ENCODE data around the gene IGFL2.
"Not testable (repeated sequence)": the region's sequence is repeated elsewhere in the genome, so short reads cannot be mapped to it uniquely, and the experiment has no call there.

Gene IGFL2

DNA sequence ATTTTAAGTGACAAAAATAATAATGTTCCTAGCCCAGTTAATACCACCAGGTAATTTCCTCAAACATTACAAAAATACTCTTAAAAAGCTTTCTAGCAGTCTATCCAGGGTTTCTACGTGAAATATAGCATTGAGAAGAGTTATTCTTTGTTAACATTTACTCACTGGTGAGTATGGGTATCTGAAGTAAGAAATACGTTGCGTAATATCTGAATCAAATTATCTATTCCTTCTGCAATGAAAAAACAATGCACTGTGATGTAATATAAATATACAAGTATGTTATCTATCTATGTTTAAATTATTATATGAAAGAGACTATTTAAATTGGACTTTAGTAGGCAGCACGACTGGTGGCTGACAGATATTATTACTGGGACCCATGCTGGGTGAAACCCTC is 5.7 kb upstream of the IGFL2 start:
- DNase-seq (ENCODE audit: low read depth) = no peak

GRCh38 chr19:46144756-46145155 is 3.3 kb upstream of the IGFL2 start:
- no peak for DNase-seq (ENCODE audit: low read depth)

GRCh38 chr19:46147166-46147740 is 785 bp upstream of the IGFL2 start:
- no peak for DNase-seq (ENCODE audit: low read depth)

GRCh38 chr19:46150606-46151005 is 2.6 kb downstream of the IGFL2 start:
- no peak for DNase-seq (ENCODE audit: low read depth)

- DNase-seq (ENCODE audit: low read depth) = no peak
These were observed 7.2 kb downstream of the IGFL2 start for GRCh38 chr19:46155237-46155636.

GRCh38 chr19:46159418-46160232 is 11.6 kb downstream of the IGFL2 start:
- DNase-seq (ENCODE audit: low read depth) = no peak

- no peak for DNase-seq (ENCODE audit: low read depth)
These were observed 12.3 kb downstream of the IGFL2 start for GRCh38 chr19:46160233-46160775.

DNA sequence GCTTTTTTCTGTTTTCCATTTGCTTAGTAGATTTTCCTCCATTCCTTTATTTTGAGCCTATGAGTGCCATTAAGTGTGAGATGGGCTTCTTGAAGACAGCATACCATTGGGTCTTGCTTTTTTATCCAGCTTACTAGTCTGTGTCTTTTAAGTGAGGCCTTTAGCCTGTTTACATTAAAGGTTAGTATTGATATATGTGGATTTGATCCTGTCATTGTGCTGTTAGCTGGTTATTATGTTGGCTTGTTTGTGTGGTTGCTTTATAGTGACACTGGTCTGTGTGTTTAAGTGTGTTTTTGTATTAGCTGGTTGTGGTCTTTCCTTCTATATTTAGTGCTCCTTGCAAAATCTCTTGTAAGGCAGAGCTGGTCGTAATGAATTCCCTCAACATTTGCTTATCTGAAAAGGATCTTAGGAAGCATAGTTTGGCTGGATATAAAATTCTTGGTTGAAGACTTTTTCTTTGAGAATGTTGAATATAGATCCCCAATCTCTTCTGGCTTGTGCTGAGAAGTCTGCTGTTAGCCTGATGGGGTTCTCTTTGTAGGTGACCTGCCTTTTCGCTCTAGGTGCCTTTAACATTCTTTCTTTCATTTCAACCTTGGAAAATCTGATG is 13.7 kb downstream of the IGFL2 start:
- not testable (repeated sequence) for DNase-seq (ENCODE audit: low read depth)

DNA sequence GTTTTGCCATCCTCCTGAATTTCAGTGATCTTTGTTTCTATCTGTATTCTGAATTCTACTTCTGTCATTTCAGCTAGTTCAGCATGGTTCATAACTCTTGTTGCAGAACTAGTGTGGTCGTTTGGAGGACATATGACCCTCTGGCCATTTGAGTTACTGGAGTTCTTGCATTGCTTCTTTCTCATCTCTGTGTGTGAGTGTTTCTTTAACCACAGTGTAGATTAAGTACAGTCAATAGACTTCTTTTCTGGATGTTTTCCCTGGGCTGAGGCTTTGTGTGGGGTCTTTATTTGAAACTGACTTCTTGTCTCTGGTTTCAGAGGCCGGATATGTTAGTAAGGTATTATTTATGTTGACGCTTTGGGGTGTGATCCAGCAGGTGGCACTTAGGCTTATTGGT is 14.7 kb downstream of the IGFL2 start:
- no peak for DNase-seq (ENCODE audit: low read depth)

DNA sequence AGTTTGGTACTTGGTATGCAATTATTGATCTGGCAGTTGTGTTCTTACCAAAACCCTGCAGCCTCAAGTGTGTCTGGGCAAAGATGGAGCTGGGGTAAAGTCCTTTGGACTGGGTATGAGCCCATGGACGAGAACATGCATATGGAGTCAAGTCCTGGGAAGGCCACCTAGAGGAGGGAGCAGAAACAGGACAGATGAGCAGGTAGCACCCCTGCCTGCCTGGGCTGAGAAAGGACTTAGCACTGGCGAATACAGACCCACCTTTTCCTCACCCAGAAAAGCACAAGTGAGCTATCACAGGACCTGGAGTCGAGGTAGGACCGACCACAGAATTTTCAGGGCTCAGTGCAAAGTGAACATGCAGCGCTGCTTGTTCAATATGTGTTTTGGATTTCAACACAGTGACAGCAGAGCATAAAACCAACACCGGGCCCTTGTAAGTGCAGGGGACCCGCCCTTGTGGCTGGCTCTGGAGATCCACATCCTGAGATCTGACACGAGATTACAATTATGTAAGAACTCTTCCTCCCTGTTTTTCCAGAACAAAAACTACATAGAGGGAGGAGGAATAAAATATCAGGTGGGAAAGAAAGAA is 25.9 kb downstream of the IGFL2 start:
- DNase-seq (ENCODE audit: low read depth) = no peak

GRCh38 chr19:46176116-46176860 is 28.2 kb downstream of the IGFL2 start:
- no peak for DNase-seq (ENCODE audit: low read depth)

GRCh38 chr19:46179076-46179759 is 31.2 kb downstream of the IGFL2 start:
- no peak for DNase-seq (ENCODE audit: low read depth)

GRCh38 chr19:46180701-46181387 is 32.8 kb downstream of the IGFL2 start:
- no peak for DNase-seq (ENCODE audit: low read depth)

GRCh38 chr19:46181388-46181779 is 33.3 kb downstream of the IGFL2 start:
- no peak for DNase-seq (ENCODE audit: low read depth)

DNA sequence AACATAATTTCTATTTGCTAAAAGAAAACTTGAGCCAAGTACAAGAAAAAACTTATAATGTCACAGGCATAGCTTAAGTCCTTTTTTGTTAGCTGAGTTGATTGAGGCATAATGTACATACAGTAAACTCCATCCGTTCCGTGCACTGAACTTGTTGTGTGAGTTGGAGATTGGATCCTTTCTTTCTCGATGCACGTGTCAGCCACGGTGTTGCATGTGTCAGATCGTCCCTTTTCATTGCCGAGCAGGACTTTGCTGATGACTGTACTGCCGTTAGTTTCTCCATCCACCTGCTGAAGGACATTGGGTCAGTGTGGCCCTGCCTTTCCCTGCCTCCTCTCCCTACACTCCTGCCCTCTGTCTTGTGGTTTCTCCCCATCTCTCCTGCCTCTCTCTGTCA is 34.4 kb downstream of the IGFL2 start:
- no peak for DNase-seq (ENCODE audit: low read depth)

GRCh38 chr19:46184775-46185710 is 37.0 kb downstream of the IGFL2 start:
- DNase-seq (ENCODE audit: low read depth) = not testable (repeated sequence)

DNA sequence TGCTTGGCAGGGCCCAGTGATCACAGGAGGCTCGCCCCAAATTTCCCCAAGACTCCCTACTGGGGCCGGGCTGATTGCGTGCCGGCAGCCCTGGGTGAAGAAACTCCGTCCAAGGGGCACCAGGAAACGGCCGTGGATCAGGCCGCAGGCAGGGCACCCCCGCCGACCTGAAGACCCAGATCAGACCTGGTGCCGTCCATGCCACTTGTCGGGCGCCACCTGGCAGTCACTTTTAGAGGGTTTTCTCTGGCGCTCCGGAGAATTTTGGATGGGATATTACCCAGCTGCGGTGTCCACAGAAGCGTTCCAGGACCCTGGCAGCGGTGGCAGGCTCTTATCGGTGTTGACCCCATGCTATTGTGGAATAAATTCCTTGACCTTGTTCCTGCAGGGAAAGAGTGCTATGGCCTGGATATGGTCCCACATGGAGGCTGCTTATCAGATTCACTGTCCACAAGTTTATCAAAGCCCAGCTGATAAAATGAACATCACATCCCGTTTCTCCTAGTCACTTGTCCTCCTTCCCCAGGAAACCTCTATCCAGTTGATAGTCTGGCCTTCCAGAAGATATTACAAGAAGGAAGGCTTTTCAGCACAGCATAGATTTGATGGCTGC is 38.2 kb downstream of the IGFL2 start:
- no peak for DNase-seq (ENCODE audit: low read depth)

- DNase-seq (ENCODE audit: low read depth) = no peak
These were observed 38.7 kb downstream of the IGFL2 start for GRCh38 chr19:46186717-46187101.
